ENCODE measurements around the gene CD44. TPM values are rescaled to one million over a fixed set of nuclear protein-coding genes. Genes with fewer than 3 reads are reported as not detected.
A peak's percentile ranks its signal among the peaks of the same experiment; 100 is the strongest.

The CD44 gene
- polyA plus RNA-seq, 2 of the 4 experiments (the other 2 are of a cell fraction), result 309 to 585 TPM

DNA sequence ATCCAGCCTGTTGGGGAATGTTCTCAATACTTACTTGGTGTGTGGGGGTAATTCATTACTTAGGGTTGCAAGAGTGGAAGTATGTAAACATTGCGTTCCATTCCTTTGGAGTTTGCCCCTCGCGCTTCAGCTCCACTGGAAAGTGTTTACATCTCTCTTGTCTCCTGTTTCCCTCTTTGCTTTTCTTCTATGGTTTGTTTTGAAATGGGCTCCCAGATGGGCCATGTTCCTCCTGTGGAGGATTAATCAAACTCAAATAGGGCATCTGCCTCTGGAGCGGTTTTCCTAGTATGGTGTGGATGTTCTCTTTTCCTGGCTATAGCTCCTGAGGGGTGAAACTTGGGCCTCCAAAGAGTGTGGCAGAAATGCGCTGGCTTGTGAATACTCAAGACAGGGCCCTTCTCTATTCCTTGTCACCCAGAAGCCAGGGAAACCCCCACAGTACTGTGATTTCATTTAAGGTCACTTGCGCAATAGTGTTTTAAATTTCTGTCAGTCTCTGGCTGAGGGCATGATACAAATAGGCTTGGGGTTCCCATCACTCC lies 51.9 kb downstream of the CD44 start:
- POLR2A ChIA-PET, result no interaction called here
- no peak for DNase-seq (ENCODE audit: low read depth in 1 of 2, low spot score in 1 of 2)
- Histone ChIP-seq H3K4me3 (no peak overlapping the region), H3K4me2 (no peak overlapping the region), H3K9me3 (no peaks in the 10 kb centered on the region), H3K27ac (no peak overlapping the region), H3K4me1 (peaks cover 6% of the 10 kb centered on the region; the same call in 1 of the 3 replicates)
- ATAC-seq, result no peak
- no peak for FAIRE-seq
- no peak for TF ChIP-seq TP53 (CRISPR knock-in tag; IDR thresholded peaks at IDR 0.05)
- peak; percentile 73 to 83; a peak in 3 of 4 replicates for TF ChIP-seq CEBPB (IDR thresholded peaks at IDR 0.05)
- CTCF ChIA-PET, result interaction anchor here (0.6 to 2.0 kb wide), 2 partner anchors 9 to 201 kb away, joined by 3 to 6 read pairs; no protein-coding TSS in a partner anchor
- WGBS (ENCODE audit: missing lambda C conversion rate), result 93% methylated on average over 6 of the region's 6 CpGs

GRCh38 chr11:35192347-35192746 lies 53.4 kb downstream of the CD44 start:
- H3K9me3 ChIP-seq, result no peaks in the 10 kb centered on the region
- no peak for FAIRE-seq
- CTCF ChIA-PET, result interaction anchor here (1.1 to 1.3 kb wide), 2 partner anchors 10 to 195 kb away, joined by 3 read pairs; no protein-coding TSS in a partner anchor
- H3K4me1 ChIP-seq, result peaks cover 6% of the 10 kb centered on the region; the same call in 1 of the 3 replicates
- H3K4me2 ChIP-seq, result no peak overlapping the region
- no peak for DNase-seq (ENCODE audit: low read depth in 1 of 2, low spot score in 1 of 2)
- WGBS (ENCODE audit: missing lambda C conversion rate), result 94% methylated on average over 3 of the region's 3 CpGs
- no peak overlapping the region for H3K4me3 ChIP-seq
- TF ChIP-seq ELK1 (IDR thresholded peaks at IDR 0.05; ENCODE audit: low read depth, low read length), result no peak
- no peak for TF ChIP-seq RNF2 (IDR thresholded peaks at IDR 0.05; ENCODE audit: borderline replicate concordance, low read depth)
- TF ChIP-seq CHD4 (IDR thresholded peaks at IDR 0.05; ENCODE audit: borderline replicate concordance), result no peak
- no peak for TF ChIP-seq POLR2AphosphoS2 (conservative IDR thresholded peaks at IDR 0.05; ENCODE audit: low read length)
- TF ChIP-seq ZNF302 (CRISPR knock-in tag; IDR thresholded peaks at IDR 0.05), result no peak
- TF ChIP-seq CTCF (IDR thresholded peaks at IDR 0.05), result no peak
- TF ChIP-seq HOXB5 (CRISPR knock-in tag; IDR thresholded peaks at IDR 0.05), result no peak
- no peak for TF ChIP-seq MAZ (IDR thresholded peaks at IDR 0.05; ENCODE audit: borderline replicate concordance, low read depth, low read length)
- no peak for TF ChIP-seq NPAS2 (CRISPR knock-in tag; IDR thresholded peaks at IDR 0.05; ENCODE audit: borderline replicate concordance)
- TF ChIP-seq RARB (CRISPR knock-in tag; IDR thresholded peaks at IDR 0.05), result no peak
- no peak for TF ChIP-seq TP53 (CRISPR knock-in tag; IDR thresholded peaks at IDR 0.05)
- POLR2A ChIA-PET, result no interaction called here
- ATAC-seq, result no peak
- peak overlapping the region in 1 of 2 experiments; percentile 33; a peak in 1 of 6 replicates for H3K27ac ChIP-seq

DNA sequence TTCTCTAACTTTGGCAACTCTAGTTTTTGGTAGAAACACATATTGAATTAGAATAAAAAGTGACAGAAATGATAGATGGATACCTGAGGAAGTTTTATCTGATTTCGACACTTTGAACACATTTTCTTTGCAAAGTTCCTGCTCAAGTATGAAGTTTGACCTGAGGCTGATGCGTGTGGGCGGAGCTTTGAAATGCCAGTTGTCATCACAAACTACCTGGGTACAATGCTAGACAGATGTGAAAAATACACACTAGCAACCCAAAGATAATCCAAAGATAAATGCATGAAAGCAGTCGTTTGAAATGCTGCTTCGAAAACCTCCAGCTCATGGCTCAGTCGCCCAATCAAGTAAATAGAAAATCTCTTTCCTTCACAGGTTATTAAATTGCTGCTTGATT lies 54.8 kb downstream of the CD44 start:
- TF ChIP-seq, protein P1, sequence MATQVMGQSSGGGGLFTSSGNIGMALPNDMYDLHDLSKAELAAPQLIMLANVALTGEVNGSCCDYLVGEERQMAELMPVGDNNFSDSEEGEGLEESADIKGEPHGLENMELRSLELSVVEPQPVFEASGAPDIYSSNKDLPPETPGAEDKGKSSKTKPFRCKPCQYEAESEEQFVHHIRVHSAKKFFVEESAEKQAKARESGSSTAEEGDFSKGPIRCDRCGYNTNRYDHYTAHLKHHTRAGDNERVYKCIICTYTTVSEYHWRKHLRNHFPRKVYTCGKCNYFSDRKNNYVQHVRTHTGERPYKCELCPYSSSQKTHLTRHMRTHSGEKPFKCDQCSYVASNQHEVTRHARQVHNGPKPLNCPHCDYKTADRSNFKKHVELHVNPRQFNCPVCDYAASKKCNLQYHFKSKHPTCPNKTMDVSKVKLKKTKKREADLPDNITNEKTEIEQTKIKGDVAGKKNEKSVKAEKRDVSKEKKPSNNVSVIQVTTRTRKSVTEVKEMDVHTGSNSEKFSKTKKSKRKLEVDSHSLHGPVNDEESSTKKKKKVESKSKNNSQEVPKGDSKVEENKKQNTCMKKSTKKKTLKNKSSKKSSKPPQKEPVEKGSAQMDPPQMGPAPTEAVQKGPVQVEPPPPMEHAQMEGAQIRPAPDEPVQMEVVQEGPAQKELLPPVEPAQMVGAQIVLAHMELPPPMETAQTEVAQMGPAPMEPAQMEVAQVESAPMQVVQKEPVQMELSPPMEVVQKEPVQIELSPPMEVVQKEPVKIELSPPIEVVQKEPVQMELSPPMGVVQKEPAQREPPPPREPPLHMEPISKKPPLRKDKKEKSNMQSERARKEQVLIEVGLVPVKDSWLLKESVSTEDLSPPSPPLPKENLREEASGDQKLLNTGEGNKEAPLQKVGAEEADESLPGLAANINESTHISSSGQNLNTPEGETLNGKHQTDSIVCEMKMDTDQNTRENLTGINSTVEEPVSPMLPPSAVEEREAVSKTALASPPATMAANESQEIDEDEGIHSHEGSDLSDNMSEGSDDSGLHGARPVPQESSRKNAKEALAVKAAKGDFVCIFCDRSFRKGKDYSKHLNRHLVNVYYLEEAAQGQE (IDR thresholded peaks at IDR 0.05), result no peak
- TF ChIP-seq USF2 (IDR thresholded peaks at IDR 0.05) (no peak), PHF8 (IDR thresholded peaks at IDR 0.05; ENCODE audit: borderline replicate concordance, low read depth) (no peak), KDM1A (IDR thresholded peaks at IDR 0.05; ENCODE audit: low read depth) (no peak), RARB (CRISPR knock-in tag; IDR thresholded peaks at IDR 0.05) (no peak), CEBPB (IDR thresholded peaks at IDR 0.05) (no peak), JUNB (IDR thresholded peaks at IDR 0.05) (no peak), BHLHE40 (IDR thresholded peaks at IDR 0.05; ENCODE audit: low read depth, low read length) (no peak), FOSL2 (IDR thresholded peaks at IDR 0.05) (no peak), FOSL2 (CRISPR knock-in tag; IDR thresholded peaks at IDR 0.05) (no peak), FOSB (CRISPR knock-in tag; IDR thresholded peaks at IDR 0.05) (no peak), HEYL (CRISPR knock-in tag; IDR thresholded peaks at IDR 0.05) (no peak), CHD2 (IDR thresholded peaks at IDR 0.05; ENCODE audit: low read length, partially characterized antibody) (no peak), ZC3H11A (IDR thresholded peaks at IDR 0.05) (no peak), TFCP2L1 (CRISPR knock-in tag; IDR thresholded peaks at IDR 0.05) (no peak), HOXA7 (CRISPR knock-in tag; IDR thresholded peaks at IDR 0.05) (no peak), EP300 (IDR thresholded peaks at IDR 0.05) (no peak)

More for the DNA sequence above, 54.8 kb downstream of the CD44 start:
- H3K4me2 ChIP-seq, result no peak overlapping the region
- peaks cover 6% of the 10 kb centered on the region; the same call in 1 of the 3 replicates for H3K4me1 ChIP-seq
- 93% methylated on average over 6 of the region's 6 CpGs for WGBS (ENCODE audit: missing lambda C conversion rate)
- DNase-seq (ENCODE audit: low read depth in 1 of 2, low spot score in 1 of 2) (no peak), ATAC-seq (no peak), FAIRE-seq (no peak)
- H3K9me3 ChIP-seq, result no peaks in the 10 kb centered on the region
- no peak overlapping the region for H3K4me3 ChIP-seq
- H3K27ac ChIP-seq, result no peak overlapping the region
- POLR2A ChIA-PET, result no interaction called here
- CTCF ChIA-PET, result no interaction called here

Measured in A549 (cell line).